Fibroblast of gingiva (primary cell): Measurements from ENCODE around the gene DPM3.

Source experiments
- DNase-seq: peaks from one replicate; pipeline ENCODE4 v3.0.0-alpha.2; 2011; ENCODE audit warnings: low read depth

DPM3 gene

GRCh38 chr1:155093911-155094621 is 46.3 kb downstream of the DPM3 start:
- no peak for DNase-seq

DNA sequence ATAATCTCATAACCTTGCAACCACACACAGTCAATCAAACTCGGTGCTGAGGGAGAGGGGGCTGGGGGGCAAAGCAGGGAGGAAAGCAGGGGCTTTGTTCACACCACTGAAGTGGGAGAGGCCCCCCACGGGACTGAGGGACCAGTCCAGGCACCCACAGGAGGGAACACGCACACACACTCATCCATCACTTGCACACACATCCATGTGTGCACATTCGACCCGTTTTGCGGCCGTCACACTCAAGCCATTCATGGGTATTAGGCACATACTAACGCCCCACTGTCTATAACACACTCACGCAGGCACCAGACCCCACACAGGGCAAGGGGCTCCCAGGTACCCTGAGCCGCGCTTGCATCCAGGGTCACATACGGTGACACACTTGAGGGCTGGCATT is 47.7 kb downstream of the DPM3 start:
- no peak for DNase-seq

DNA sequence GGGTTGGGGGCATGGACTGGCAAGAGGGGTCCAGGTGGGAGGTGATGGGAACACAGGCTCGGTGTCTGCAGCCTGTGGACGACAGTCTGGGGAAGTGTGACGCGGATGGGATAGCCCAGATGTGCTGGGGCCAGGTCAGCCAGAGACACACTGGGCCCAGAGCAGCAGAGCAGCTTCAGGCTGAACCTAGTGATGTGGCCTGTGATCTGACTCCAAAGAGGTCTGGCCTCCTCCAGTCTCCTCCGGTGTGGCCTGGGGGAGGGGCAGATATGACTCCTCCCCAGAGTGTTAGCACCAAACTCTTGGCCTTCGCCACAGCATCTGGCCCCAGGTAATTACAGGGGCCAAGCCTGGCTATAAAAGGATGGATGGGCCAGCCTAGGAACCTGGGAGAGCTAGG is 48.2 kb downstream of the DPM3 start:
- no peak for DNase-seq

- peak; percentile 35 for DNase-seq
Observed at GRCh38 chr1:155091071-155092051, 49.0 kb downstream of the DPM3 start.
